ENCODE data around the gene RYR3. TPM values are rescaled to one million over a fixed set of nuclear protein-coding genes. Genes with fewer than 3 reads are reported as not detected.

RYR3 gene
- total RNA-seq, 1 donor from 2014 or later: 2.2 TPM

GRCh38 chr15:33656168-33656567, 345.4 kb downstream of the RYR3 start:
- Mint-ChIP-seq H3K4me1 (ENCODE audit: unreplicated experiment) (no peaks in the 10 kb centered on the region), H3K27ac (no peak overlapping the region), H3K4me3 (no peak overlapping the region), H3K36me3 (no peaks in the 10 kb centered on the region), H3K27me3 (peaks cover 3% of the 10 kb centered on the region), H3K9me3 (peaks cover 3% of the 10 kb centered on the region)
- TF ChIP-seq CTCF (conservative IDR thresholded peaks at IDR 0.05): no peak
- DNase-seq (ENCODE audit: extremely low spot score, unreplicated experiment): no peak

- H3K27me3 Mint-ChIP-seq: peaks cover 6% of the 10 kb centered on the region
- no peaks in the 10 kb centered on the region for H3K36me3 Mint-ChIP-seq
- DNase-seq (ENCODE audit: extremely low spot score, unreplicated experiment): no peak
- H3K4me3 Mint-ChIP-seq: no peak overlapping the region
- no peak for TF ChIP-seq CTCF (conservative IDR thresholded peaks at IDR 0.05)
- H3K27ac Mint-ChIP-seq: no peak overlapping the region
- H3K9me3 Mint-ChIP-seq: peaks cover 6% of the 10 kb centered on the region
- no peaks in the 10 kb centered on the region for H3K4me1 Mint-ChIP-seq (ENCODE audit: unreplicated experiment)
These were observed 349.4 kb downstream of the RYR3 start for GRCh38 chr15:33660151-33660550.

- no peak overlapping the region for H3K4me3 Mint-ChIP-seq
These were observed 351.2 kb downstream of the RYR3 start for GRCh38 chr15:33662014-33662413.

GRCh38 chr15:33664947-33665346, 354.2 kb downstream of the RYR3 start:
- no peaks in the 10 kb centered on the region for H3K4me1 Mint-ChIP-seq (ENCODE audit: unreplicated experiment)
- H3K27ac Mint-ChIP-seq: no peak overlapping the region
- DNase-seq (ENCODE audit: extremely low spot score, unreplicated experiment): no peak
- H3K9me3 Mint-ChIP-seq: peaks cover 6% of the 10 kb centered on the region
- TF ChIP-seq CTCF (conservative IDR thresholded peaks at IDR 0.05): no peak
- no peaks in the 10 kb centered on the region for H3K36me3 Mint-ChIP-seq
- H3K4me3 Mint-ChIP-seq: no peak overlapping the region
- H3K27me3 Mint-ChIP-seq: peaks cover 3% of the 10 kb centered on the region

More at GRCh38 chr15:33662014-33662413, 351.2 kb downstream of the RYR3 start:
- no peak for DNase-seq (ENCODE audit: extremely low spot score, unreplicated experiment)
- Mint-ChIP-seq H3K36me3 (no peaks in the 10 kb centered on the region), H3K9me3 (peaks cover 6% of the 10 kb centered on the region), H3K27ac (no peak overlapping the region), H3K27me3 (peaks cover 6% of the 10 kb centered on the region), H3K4me1 (ENCODE audit: unreplicated experiment) (no peaks in the 10 kb centered on the region)
- TF ChIP-seq CTCF (conservative IDR thresholded peaks at IDR 0.05): no peak

GRCh38 chr15:33670567-33670966, 359.8 kb downstream of the RYR3 start:
- peaks cover 15% of the 10 kb centered on the region for H3K27me3 Mint-ChIP-seq
- no peak for DNase-seq (ENCODE audit: extremely low spot score, unreplicated experiment)
- TF ChIP-seq CTCF (conservative IDR thresholded peaks at IDR 0.05): no peak
- peaks cover 7% of the 10 kb centered on the region for H3K4me1 Mint-ChIP-seq (ENCODE audit: unreplicated experiment)
- no peaks in the 10 kb centered on the region for H3K9me3 Mint-ChIP-seq
- no peak overlapping the region for H3K27ac Mint-ChIP-seq
- no peaks in the 10 kb centered on the region for H3K36me3 Mint-ChIP-seq
- no peak overlapping the region for H3K4me3 Mint-ChIP-seq

- Mint-ChIP-seq H3K9me3 (no peaks in the 10 kb centered on the region), H3K4me1 (ENCODE audit: unreplicated experiment) (peaks cover 7% of the 10 kb centered on the region), H3K27ac (no peak overlapping the region), H3K27me3 (peaks cover 18% of the 10 kb centered on the region), H3K4me3 (no peak overlapping the region), H3K36me3 (no peaks in the 10 kb centered on the region)
- TF ChIP-seq CTCF (conservative IDR thresholded peaks at IDR 0.05): no peak
- no peak for DNase-seq (ENCODE audit: extremely low spot score, unreplicated experiment)
These were observed 360.7 kb downstream of the RYR3 start for GRCh38 chr15:33671456-33671855.

Data from type B pancreatic cell (in vitro differentiated cells).